HG03159 (cell line): ENCODE results near the gene GRIN2A.

Experiments used
- ATAC-seq: cut with Tn5 transposase; IDR thresholded peaks from one replicate; pipeline ENCODE4 v1.9.1; 2021; ENCODE audit warnings: mild to moderate bottlenecking, moderate library complexity; ENCODE audit not compliant: unreplicated experiment

Gene GRIN2A

GRCh38 chr16:9868606-9869149 lies 313.6 kb downstream of the GRIN2A start:
- no peak for ATAC-seq

DNA sequence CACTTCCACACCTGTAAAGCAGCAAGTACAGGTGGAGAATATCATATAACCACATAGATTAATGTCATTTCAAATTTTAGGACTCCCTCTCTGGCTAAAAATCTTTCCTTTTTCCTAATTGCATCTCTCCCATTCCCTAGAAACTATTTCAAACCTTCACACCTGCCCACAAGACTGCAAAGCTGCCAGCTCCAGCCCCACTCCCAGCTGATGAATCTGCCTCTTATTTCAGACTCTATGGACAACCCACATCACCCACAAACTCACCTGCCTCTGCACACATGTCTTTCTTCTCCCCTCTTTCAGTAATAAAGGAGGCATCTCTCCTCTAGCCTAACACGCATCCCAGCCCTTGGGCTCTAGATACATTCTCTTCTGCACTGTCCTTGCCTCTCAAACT lies 315.1 kb downstream of the GRIN2A start:
- no peak for ATAC-seq

DNA sequence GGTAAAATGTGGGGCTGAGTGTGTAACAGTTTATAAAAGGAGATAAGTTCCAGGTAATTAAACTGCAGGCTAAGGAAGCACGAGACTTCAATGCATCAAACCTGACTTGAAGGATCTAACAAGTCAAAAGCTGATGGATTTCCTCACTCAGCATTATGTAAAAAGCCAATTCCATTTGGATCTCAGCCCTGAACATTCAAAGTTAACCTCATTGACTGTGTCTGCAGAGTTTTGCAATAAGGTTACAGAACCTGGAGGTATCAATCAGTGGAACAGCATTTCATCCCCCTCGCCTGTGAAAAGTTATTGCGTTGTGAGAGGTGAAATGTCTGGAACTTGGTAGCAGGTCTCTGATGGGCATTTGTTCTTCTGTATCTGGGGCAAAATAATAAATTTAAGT lies 317.8 kb downstream of the GRIN2A start:
- ATAC-seq, result no peak

- no peak for ATAC-seq
Measured at GRCh38 chr16:9862327-9862726, 319.9 kb downstream of the GRIN2A start.

GRCh38 chr16:9860876-9861275 lies 321.4 kb downstream of the GRIN2A start:
- ATAC-seq, result no peak

GRCh38 chr16:9859701-9860327 lies 322.4 kb downstream of the GRIN2A start:
- ATAC-seq, result no peak

GRCh38 chr16:9854675-9855074 lies 327.6 kb downstream of the GRIN2A start:
- no peak for ATAC-seq

GRCh38 chr16:9852003-9852402 lies 330.2 kb downstream of the GRIN2A start:
- ATAC-seq, result no peak

DNA sequence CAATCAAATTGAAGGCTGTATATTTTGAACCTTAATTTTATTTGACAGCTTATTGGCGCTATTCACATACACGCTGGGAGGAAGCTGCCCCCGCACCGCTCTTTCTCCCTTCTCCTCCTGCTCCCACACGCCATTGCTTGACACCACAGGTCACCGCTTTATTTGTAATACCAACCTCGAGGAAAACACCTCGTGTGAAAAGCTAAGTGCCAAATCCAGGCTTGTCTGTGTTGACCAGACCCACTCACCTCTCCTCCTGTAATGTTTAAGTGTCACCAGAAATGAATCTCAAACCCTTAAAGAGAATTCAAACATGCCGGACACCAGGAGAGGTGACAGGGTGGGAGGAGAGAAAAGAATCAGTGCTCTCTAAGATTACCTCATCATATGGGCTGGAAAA lies 331.4 kb downstream of the GRIN2A start:
- no peak for ATAC-seq

DNA sequence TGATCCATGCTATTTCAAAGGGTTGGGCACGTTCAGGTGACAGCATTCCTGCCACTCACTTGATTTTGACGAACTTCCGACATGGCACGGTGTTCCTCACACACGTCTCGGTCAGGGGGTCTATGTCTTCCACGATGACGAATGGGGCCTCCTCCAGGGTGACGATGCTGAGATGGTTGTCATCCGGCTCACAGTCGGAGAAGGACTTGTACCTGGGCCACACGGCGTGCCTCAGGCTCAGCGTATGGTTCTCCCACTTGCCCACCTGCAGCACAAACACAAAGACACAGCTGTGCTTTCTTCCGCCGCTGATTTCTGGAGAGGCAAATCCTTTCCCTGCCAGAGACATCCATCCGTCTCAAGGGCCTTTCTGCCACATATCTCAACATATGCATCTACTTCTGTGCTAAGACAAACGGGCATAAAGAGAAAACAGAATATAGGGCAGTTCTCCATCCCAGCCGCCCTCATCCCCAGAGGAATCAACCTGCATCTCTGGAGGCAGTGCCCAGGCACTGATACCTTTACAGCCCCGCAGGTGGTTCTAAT lies 332.5 kb downstream of the GRIN2A start:
- ATAC-seq, result no peak

- ATAC-seq, result no peak
Measured at GRCh38 chr16:9847146-9847545, 335.1 kb downstream of the GRIN2A start.

DNA sequence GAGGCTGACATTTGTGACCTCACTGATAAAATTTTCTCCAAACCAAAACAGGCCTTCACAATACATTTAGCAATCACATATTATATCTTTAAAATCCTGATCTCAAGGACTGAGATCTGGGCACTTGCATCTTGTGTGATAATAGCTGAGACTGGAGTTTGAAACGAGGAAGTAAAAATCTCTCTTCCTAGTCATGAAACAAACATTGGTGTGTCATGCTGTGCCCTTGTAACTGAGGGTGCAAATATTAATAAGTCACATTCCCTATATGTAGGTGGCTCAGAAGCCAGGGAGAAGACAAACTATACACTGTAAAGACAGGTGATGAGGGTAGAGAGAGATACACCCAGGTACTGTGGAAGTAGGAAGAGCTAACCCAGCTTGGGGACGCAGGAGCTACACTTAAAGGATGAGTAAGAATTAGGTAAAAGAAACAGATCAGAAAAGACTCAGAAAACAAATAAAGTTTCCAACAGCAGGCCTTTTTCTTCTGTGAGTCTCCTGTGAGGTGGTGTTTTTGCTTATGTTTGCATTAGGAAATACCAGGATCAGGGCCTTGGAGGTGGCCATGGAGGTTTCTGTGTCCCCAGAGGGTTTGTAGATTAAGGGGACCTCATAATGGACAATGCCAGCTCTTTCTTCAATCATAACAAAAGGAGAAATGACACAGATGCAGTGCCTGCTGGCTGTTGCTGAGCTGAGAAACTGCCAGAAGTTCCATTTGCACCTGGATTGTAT lies 335.7 kb downstream of the GRIN2A start:
- no peak for ATAC-seq

DNA sequence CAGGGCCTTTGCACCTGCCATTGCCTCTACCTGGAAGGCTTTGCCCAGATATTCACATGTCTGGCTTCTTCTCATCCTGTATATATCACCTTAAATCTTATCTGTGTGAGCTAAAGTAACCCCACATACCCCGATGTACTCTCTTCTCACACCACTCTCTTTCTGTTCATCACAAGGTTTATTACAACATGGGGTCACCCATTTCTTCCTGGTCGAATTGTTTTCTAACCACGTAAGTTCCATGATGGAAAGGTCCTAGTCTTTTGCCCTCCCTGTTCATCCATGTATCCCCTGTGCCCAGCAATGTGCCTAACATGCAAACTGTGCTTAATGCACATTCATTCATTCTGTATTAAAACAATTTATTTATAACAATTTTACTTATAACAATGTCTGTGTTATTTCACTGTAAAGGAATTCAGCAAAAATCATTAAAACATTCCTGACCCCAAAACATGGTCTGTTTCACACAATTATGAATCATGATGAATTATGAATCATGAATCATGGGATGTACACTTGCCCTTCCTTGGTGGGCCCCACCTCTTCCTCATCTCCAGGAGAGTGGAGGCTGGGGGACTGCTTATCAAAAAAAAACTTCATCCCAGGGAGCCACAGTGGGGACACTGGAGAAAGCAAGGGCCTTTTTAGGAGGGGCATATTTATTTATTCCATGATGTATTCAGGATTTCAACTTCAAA lies 336.4 kb downstream of the GRIN2A start:
- no peak for ATAC-seq

DNA sequence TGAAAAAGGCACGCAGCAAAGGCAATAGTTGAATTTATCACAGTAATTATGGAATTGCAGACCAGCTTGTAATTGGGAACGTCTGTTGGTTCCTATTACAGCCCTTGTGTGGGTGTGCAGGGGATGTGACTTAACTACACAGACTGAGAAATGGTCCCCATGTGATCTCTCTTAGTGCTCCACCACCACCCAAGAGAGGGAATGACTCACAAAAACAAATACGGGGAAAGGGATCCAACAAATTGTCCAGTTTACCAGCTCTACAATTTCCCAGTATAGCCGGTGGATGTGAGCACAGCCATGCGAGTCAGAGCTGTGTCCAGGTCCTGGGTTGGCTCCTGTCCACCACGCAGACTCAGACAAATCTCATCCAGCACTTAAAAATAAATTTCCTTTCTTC lies 337.9 kb downstream of the GRIN2A start:
- no peak for ATAC-seq

- ATAC-seq, result no peak
Measured at GRCh38 chr16:9843424-9844018, 338.7 kb downstream of the GRIN2A start.

- peak; percentile 73 for ATAC-seq
Measured at GRCh38 chr16:9840761-9841665, 341.2 kb downstream of the GRIN2A start.

DNA sequence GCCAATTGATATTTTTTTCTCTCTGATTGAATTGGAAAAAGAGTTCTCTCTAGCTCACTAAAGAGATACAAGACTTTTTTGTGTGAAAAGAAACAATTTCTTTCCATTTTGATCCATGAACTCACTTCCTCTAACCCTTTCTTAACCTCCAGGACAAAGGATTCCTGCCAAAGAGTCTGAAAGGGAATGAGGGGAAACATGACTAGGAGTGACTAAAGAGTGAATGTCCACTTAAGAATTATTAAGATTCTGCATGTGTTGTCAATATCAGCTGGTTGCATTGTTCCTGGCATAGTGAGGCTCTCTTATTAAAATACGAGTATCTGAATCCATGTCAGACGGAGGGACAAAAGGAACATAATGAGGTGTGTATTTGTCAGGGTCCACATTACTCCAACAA lies 344.7 kb downstream of the GRIN2A start:
- no peak for ATAC-seq

DNA sequence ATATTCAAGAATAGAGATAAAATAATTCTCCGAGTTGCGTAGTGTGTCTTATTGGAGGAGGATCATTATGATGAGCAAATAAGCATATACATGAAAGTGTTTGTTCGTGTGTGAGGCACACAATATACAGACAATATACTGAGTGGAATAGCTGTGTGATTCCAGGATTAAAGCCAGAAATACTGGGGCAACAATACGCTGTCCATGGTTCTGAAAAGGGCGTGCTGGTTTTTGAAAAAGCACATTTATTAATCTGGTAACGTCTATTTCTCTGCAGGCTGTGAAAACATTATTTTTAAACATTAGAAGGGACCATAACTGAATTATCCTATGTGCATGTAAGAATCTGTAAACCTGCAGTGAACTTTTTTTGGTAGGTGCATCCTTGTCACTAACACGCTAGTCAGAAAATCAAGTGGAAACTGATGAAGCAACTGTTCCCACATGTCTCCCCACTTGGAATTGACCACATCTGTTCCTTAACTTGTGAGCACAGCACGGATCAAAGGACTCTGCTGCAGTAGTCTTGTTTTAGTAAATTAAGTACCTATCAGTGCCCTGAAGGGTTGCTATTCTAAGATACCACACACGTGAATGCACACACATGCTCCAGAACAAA lies 346.0 kb downstream of the GRIN2A start:
- ATAC-seq, result no peak

DNA sequence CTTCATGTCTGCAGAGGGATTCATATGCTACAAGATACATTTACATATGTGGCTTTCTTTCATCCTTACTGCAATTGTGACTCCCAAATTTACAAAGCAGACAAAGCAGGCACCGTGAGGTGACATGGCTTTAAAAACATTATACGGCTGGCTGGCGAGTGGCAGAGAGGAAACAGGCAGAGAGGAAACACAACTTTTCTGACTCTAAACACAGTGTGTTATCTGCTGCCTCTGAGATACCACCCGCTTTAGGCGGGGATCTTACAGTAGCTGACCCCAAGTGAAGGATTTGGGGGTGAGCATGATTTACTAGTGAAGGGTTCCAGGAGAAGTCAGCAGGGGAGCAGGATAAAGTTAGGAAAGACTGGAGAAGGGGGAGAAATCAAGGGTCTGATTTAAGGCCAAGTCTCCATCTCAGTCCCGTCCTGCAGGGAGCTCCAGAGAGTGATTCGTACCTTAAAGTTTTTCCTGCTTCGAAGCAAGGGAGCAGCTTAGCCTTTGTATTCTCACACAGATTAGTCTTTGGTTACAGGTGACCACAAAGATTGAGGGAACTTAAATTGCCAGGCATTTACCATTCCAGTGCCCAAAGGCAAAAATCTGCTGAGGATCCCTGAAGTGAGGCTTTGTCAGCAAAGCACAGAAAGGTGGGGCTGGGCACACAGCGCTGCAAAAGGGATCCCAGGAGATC lies 355.0 kb downstream of the GRIN2A start:
- ATAC-seq, result no peak
